ENCODE data around the gene JARID2.

The JARID2 gene

DNA sequence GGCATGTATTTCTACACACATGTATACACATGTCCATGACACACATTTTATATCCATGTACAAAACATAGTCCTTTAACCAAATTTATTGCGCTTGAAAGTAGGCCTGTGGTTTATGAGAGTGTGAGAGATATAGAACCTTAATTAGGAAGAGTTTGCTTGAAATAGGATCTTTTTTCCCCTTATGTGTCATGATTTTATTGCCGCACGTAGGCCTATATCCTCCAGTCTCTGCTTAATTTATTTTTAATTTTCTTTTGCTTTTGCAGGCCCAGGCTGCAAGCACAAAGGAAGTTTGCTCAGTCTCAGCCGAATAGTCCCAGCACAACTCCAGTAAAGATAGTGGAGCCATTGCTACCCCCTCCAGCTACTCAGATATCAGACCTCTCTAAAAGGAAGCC, 205.9 kb downstream of the JARID2 start:
- peaks cover 34 to 55% (median 43%) of the 10 kb centered on the region in 11 experiments for H3K36me3 ChIP-seq
- peak overlapping the region; percentile 54 to 75 (median 68) for H3K4me2 ChIP-seq
- peak overlapping the region in 2 of 10 experiments; percentile 9 to 18; a peak in 2 of 20 replicates for H3K4me3 ChIP-seq

DNA sequence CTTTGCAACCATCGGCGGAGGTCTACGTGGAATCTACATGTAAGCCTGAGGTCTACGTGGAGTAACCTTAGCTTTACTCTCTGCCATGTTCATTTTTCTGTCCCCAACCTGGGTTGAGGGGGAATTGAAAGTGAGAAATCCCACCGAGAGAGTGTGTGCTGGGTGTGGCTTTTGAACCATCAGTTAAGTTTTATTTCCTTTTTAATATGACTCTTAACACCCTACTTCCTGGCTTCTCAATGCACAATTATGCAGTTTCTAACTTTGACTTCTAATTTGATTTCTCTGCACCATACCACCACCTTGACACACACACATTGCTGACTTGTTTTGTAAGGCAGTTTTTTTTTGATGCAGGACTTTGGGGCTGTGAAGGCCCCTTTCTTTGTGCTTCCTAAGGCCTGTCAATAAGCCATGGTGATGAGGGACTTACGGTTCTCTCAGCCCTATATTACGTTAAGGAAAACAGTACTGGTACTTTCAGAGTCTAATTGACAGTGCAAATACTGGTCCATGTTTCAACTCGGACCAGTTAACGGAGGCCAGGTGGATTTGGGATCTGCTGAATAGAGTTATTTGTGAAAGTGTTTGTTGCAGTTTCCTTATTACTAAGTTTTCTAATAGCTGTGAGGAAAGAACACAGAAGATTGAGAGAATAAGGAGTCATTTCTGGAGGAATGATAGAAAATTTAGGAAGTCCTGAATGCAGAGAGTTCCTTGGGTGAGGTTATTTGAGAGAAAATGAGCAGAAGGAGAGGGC, 206.5 kb downstream of the JARID2 start:
- Histone ChIP-seq H3K36me3 (peaks cover 34 to 59% (median 47%) of the 10 kb centered on the region in 11 experiments), H3K4me2 (peak overlapping the region; percentile 54 to 75 (median 68)), H3K27me3 (no peaks in the 10 kb centered on the region), H3K4me1 (peaks cover 43 to 62% (median 50%) of the 10 kb centered on the region in 10 experiments), H3K9ac (peak overlapping the region in 5 of 11 experiments; percentile 13 to 39 (median 28); a peak in 6 of 22 replicates), H3K4me3 (peak overlapping the region in 2 of 10 experiments; percentile 9 to 18; a peak in 2 of 20 replicates), H3K27ac (peak overlapping the region in 10 of 11 experiments; percentile 13 to 55 (median 39); a peak in 18 of 22 replicates), H4K20me1 (peaks cover 21 to 91% (median 54%) of the 10 kb centered on the region in 11 experiments; a peak in 20 of 22 replicates), H3K9me3 (replicated peaks in 1 of 11) (peaks cover 0 to 8% (median 0%) of the 10 kb centered on the region in 11 experiments; a peak in 2 of 22 replicates)
- TF ChIP-seq Cebpa-rat (IDR thresholded peaks at IDR 0.05): no peak

More for the DNA sequence above, 205.9 kb downstream of the JARID2 start:
- Histone ChIP-seq H3K9ac (peak overlapping the region in 5 of 11 experiments; percentile 13 to 39 (median 28); a peak in 6 of 22 replicates), H3K4me1 (peaks cover 45 to 62% (median 53%) of the 10 kb centered on the region in 10 experiments), H3K27me3 (no peaks in the 10 kb centered on the region), H3K9me3 (replicated peaks in 1 of 11) (peaks cover 0 to 8% (median 0%) of the 10 kb centered on the region in 11 experiments; a peak in 2 of 22 replicates), H3K27ac (peak overlapping the region in 10 of 11 experiments; percentile 13 to 55 (median 39); a peak in 18 of 22 replicates), H4K20me1 (peaks cover 23 to 91% (median 55%) of the 10 kb centered on the region in 11 experiments; a peak in 20 of 22 replicates)
- TF ChIP-seq Cebpa-rat (IDR thresholded peaks at IDR 0.05): no peak

DNA sequence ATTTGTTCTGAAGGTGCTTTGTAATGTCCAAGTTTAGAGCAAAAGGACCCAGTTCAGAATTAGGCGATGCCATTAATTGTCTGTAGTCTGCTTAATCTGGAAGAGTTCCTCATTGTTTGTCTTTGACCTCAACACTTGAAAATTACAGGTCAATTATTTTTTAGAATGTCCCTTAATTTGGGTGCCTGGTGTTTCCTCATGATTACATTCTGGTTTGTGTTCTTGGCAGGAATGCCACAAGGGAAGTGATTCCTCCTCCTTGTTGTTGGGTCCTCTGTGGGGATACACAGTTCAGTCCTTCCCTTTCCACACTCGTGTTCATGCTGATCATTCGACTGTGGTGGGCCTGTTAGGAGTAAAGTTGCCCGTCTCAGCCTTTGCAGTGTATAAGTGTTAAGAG, 207.3 kb downstream of the JARID2 start:
- Histone ChIP-seq H3K27me3 (no peaks in the 10 kb centered on the region), H3K36me3 (peaks cover 38 to 67% (median 54%) of the 10 kb centered on the region in 11 experiments), H3K4me2 (peak overlapping the region in 3 of 11 experiments; percentile 12 to 75 (median 74); a peak in 5 of 22 replicates), H3K9ac (no peak overlapping the region), H3K4me1 (peaks cover 34 to 55% (median 44%) of the 10 kb centered on the region in 10 experiments), H3K9me3 (replicated peaks in 1 of 11) (peaks cover 0 to 8% (median 0%) of the 10 kb centered on the region in 11 experiments; a peak in 2 of 22 replicates), H4K20me1 (peaks cover 15 to 91% (median 52%) of the 10 kb centered on the region in 11 experiments; a peak in 17 of 22 replicates), H3K27ac (peak overlapping the region in 1 of 11 experiments; percentile 54; a peak in 1 of 22 replicates), H3K4me3 (no peak overlapping the region)
- TF ChIP-seq Cebpa-rat (IDR thresholded peaks at IDR 0.05): no peak

DNA sequence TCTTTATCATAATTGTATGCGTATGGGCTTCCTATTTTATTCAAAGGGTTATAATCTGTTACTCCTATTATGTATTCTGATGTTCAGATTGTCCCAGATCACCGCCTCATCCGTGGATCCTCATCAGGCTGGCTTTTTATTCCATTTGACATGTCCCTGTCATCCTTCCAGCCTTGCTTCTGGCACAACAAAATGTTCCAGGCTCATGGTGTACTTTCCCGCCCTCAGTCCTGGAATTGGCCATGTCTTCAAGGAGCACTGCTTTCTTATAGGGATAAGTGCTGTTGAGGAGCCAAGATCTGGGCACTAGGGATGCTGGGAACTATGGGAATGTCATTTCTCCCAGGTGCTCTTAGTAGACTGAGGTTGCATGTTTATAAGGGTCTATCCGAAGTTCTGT, 207.8 kb downstream of the JARID2 start:
- no peak overlapping the region for H3K4me3 ChIP-seq
- peaks cover 42 to 71% (median 58%) of the 10 kb centered on the region in 11 experiments for H3K36me3 ChIP-seq
- TF ChIP-seq Cebpa-rat (IDR thresholded peaks at IDR 0.05): no peak

DNA sequence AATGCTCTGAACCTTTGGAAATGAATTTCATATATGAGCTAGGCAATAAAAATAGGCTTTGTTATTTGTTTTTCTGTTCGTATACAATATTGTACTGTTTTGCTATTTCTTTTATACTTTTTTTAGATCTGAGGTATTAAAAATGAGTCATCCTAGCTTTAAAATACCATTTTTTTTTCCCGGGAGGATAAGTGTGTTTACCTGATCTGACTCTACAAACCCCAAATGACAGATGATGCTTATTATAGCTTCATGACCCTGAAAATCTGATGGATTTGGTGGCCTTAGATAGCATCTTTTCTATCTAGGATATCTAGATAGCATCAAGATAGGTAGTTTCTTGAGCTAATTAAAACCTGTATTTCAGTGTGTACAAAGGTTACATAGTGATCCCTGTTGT, 210.6 kb downstream of the JARID2 start:
- Histone ChIP-seq H3K4me1 (peaks cover 22 to 43% (median 34%) of the 10 kb centered on the region in 10 experiments), H3K4me2 (no peak overlapping the region)

More for the DNA sequence above, 207.8 kb downstream of the JARID2 start:
- no peak overlapping the region for H3K27ac ChIP-seq
- no peaks in the 10 kb centered on the region for H3K27me3 ChIP-seq
- peak overlapping the region in 1 of 11 experiments; percentile 12; a peak in 1 of 22 replicates for H3K4me2 ChIP-seq
- H3K9me3 ChIP-seq (replicated peaks in 1 of 11): peaks cover 0 to 8% (median 0%) of the 10 kb centered on the region in 11 experiments; a peak in 2 of 22 replicates
- peaks cover 30 to 51% (median 40%) of the 10 kb centered on the region in 10 experiments for H3K4me1 ChIP-seq
- peaks cover 11 to 91% (median 52%) of the 10 kb centered on the region in 11 experiments; a peak in 16 of 22 replicates for H4K20me1 ChIP-seq
- no peak overlapping the region for H3K9ac ChIP-seq

DNA sequence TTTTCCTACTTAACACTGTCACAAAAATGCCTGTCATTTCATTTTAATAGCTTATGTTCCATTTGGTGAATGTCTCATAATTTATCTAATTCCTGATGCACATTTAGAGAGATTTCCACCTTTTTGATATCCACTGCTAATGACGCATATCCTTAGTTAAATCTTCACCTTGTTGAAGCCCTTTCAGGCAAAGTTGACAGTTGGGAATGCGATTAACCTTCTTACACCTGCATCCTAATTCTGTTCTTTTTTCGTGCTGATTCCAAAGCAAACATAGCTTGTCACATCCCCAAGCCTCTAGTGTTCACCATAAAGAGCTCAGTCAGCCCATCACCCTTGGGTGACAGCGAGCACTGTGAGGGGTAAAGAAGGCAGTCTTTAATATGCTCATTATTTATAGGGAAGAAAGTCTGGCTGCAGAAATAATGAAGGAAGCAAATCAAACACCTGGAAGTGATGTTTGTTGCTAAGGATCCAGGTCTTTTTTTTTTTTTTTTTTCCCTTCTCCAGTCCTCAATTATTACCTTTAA, 211.3 kb downstream of the JARID2 start:
- Histone ChIP-seq H3K4me1 (peaks cover 22 to 43% (median 33%) of the 10 kb centered on the region in 10 experiments), H3K9ac (no peak overlapping the region), H4K20me1 (peaks cover 24 to 92% (median 69%) of the 10 kb centered on the region in 11 experiments; a peak in 17 of 22 replicates), H3K4me2 (no peak overlapping the region), H3K9me3 (replicated peaks in 1 of 11) (no peaks in the 10 kb centered on the region), H3K4me3 (no peak overlapping the region), H3K27me3 (no peaks in the 10 kb centered on the region), H3K27ac (no peak overlapping the region), H3K36me3 (peaks cover 41 to 92% (median 76%) of the 10 kb centered on the region in 11 experiments)
- no peak for TF ChIP-seq Cebpa-rat (IDR thresholded peaks at IDR 0.05)

More for the DNA sequence above, 210.6 kb downstream of the JARID2 start:
- no peaks in the 10 kb centered on the region for H3K9me3 ChIP-seq (replicated peaks in 1 of 11)
- no peaks in the 10 kb centered on the region for H3K27me3 ChIP-seq
- H3K36me3 ChIP-seq: peaks cover 44 to 92% (median 78%) of the 10 kb centered on the region in 11 experiments
- H3K4me3 ChIP-seq: no peak overlapping the region
- no peak overlapping the region for H3K9ac ChIP-seq
- no peak overlapping the region for H3K27ac ChIP-seq
- TF ChIP-seq Cebpa-rat (IDR thresholded peaks at IDR 0.05): no peak
- H4K20me1 ChIP-seq: peaks cover 17 to 92% (median 65%) of the 10 kb centered on the region in 11 experiments; a peak in 17 of 22 replicates

DNA sequence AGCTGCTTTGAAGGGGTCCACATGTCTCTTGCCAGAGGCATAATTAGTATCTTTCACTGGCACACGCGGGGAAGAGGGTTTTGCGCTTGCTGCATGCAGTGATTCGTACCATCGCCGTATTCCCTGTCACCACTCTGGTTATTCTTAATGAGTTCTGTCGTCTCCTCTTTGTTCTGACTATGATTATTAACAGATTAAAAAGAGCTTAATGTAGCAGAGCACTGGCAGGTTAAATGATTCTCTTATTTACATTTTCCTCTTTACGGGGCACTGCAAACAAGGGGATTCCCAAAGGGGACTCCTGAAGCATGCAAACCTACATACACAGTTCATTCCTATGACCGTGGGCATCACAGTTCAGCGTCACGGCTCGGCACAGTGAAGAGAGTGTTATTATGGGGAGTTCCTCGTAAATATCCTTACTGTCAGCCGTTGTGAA, 212.2 kb downstream of the JARID2 start:
- TF ChIP-seq Cebpa-rat (IDR thresholded peaks at IDR 0.05): no peak
- Histone ChIP-seq H3K4me3 (no peak overlapping the region), H3K27me3 (no peaks in the 10 kb centered on the region), H3K9me3 (replicated peaks in 1 of 11) (no peaks in the 10 kb centered on the region), H3K27ac (no peak overlapping the region), H3K4me1 (peaks cover 23 to 44% (median 33%) of the 10 kb centered on the region in 10 experiments), H3K4me2 (no peak overlapping the region), H3K36me3 (peaks cover 33 to 83% (median 70%) of the 10 kb centered on the region in 11 experiments), H3K9ac (no peak overlapping the region), H4K20me1 (peaks cover 32 to 95% (median 75%) of the 10 kb centered on the region in 11 experiments; a peak in 18 of 22 replicates)

DNA sequence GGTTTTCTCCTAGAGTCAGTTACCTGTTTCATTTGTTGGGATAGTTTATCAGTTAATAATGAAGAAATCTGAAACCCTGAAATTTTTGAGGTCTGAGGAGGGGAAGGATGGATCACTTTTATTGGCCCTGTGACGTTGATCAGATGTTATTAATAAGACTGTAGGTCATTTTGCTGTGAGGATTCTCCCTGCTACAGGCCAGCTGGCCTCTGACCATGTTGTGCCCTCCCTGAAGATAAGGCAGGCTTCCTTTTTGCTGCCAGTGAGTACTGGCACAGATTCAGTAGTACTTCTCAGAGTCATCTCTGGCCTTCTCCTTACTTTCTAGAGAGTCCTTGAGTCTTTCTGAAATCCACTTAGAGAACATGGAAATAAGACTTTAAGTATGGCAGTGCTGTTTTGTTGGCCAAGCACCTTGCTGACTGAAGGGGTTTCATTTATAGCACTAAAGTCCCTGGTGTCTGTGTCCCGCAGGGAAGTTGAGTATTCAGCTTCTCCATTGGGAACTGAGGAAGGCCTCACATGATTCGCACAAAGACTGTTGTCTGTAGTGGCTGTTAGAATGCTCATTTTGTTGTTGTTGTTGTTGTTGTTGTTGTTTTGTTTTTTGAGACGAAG, 214.3 kb downstream of the JARID2 start:
- no peak overlapping the region for H3K4me3 ChIP-seq

More for the DNA sequence above, 214.3 kb downstream of the JARID2 start:
- no peak overlapping the region for H3K27ac ChIP-seq
- no peak overlapping the region; a peak in 1 of 22 replicates for H3K4me2 ChIP-seq
- H3K36me3 ChIP-seq: peaks cover 12 to 78% (median 56%) of the 10 kb centered on the region in 11 experiments; a peak in 20 of 22 replicates
- no peaks in the 10 kb centered on the region for H3K27me3 ChIP-seq
- no peak overlapping the region for H3K9ac ChIP-seq
- peaks cover 45 to 99% (median 89%) of the 10 kb centered on the region in 11 experiments; a peak in 18 of 22 replicates for H4K20me1 ChIP-seq
- no peak for TF ChIP-seq Cebpa-rat (IDR thresholded peaks at IDR 0.05)
- no peaks in the 10 kb centered on the region for H3K9me3 ChIP-seq (replicated peaks in 1 of 11)
- peaks cover 23 to 47% (median 34%) of the 10 kb centered on the region in 10 experiments for H3K4me1 ChIP-seq

Data from BLaER1 treated with 17β-estradiol and CSF1 and Interleukin-3, amounts not matched to agents 10 nM and 100 nM (cell line).